Body of pancreas (tissue), 4 donors: ENCODE data around the gene DUSP16.

Experiments
- POLR2A ChIP-seq, 3 donors: fragments of 450-650 bp; IDR thresholded peaks; one replicate each; pipeline ENCODE4 v1.6.1; 2016; ENCODE audit warnings: antibody characterized with exemption in 3 of 3, mild to moderate bottlenecking in 2 of 3
- TF ChIP-seq, protein P1 (sequence below), 7 experiments: fragments of 450-650 bp in 4 of 7; fragments of 200-600 bp in 3 of 7; sonication (generic) in 3 of 7; IDR thresholded peaks; one replicate each; pipeline ENCODE4 v1.5.1; 2016 to 2019; ENCODE audit warnings: antibody characterized with exemption in 7 of 7

DNA sequence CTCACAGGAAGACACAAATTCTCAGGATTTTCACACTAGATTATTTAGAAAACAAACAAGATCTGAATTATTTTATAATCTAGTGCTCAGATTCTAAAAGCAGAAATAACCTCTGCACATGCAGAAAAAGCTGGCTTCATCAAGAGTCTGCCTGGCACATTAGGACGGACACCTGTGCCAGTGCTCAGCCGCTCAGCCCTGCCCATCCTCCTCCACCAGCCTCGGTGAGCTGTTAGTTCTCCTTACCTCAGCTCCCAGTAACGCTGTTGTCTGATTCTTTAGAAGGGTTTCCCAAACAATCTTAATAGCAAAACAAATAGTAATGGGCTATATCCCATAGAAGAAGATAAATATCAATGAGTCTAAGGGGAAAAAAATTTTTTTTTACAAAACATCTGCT is 27.7 kb downstream of the DUSP16 start:
- TF ChIP-seq, protein P1, sequence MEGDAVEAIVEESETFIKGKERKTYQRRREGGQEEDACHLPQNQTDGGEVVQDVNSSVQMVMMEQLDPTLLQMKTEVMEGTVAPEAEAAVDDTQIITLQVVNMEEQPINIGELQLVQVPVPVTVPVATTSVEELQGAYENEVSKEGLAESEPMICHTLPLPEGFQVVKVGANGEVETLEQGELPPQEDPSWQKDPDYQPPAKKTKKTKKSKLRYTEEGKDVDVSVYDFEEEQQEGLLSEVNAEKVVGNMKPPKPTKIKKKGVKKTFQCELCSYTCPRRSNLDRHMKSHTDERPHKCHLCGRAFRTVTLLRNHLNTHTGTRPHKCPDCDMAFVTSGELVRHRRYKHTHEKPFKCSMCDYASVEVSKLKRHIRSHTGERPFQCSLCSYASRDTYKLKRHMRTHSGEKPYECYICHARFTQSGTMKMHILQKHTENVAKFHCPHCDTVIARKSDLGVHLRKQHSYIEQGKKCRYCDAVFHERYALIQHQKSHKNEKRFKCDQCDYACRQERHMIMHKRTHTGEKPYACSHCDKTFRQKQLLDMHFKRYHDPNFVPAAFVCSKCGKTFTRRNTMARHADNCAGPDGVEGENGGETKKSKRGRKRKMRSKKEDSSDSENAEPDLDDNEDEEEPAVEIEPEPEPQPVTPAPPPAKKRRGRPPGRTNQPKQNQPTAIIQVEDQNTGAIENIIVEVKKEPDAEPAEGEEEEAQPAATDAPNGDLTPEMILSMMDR (IDR thresholded peaks at IDR 0.05), result no peak
- TF ChIP-seq POLR2A (IDR thresholded peaks at IDR 0.05), result no peak
